Coronary artery (tissue), 2 donors: ENCODE data around the gene TGFB3.
"Not testable (repeated sequence)": the region's sequence is repeated elsewhere in the genome, so short reads cannot be mapped to it uniquely, and the experiment has no call there.

ENCODE experiments used
- DNase-seq: peaks from one replicate; pipeline ENCODE4 v3.0.0-alpha.2; 2017; ENCODE audit warnings: low spot score
- H3K27ac ChIP-seq, 2 donors: fragments of 200-600 bp; sonication (generic); one replicate each; pipeline ENCODE4 v1.5.1; 2016 to 2019
- H3K4me3 ChIP-seq: fragments of 200-600 bp; sonication (generic); 2 replicates; pipeline ENCODE4 v1.5.1; 2016; ENCODE audit warnings: mild to moderate bottlenecking, moderate library complexity
- CTCF ChIP-seq: fragments of 200-600 bp; sonication (generic); IDR thresholded peaks from one replicate; pipeline ENCODE4 v1.5.1; 2019; ENCODE audit warnings: antibody characterized with exemption

Gene TGFB3

DNA sequence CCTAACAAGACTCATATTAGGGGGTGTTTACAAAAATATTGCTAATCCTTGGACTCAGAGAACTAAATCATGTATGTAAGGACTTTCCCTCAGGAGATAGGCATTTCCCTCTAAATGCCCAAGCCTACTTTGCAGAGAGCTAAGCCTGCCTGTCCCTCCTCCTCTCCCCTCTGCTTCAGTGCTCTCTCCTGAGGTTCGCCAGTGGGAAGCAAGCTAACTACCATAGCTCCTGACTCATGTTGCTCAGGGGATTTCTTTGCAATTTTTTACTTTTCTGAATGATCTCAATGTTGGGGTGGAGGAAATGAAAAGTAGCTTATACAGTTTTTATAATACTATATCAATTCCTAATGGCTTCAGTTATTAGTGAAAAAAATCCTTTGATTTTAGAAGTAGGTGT, 33.4 kb upstream of the TGFB3 start:
- TF ChIP-seq CTCF = no peak
- no peak for DNase-seq
- Histone ChIP-seq H3K27ac (peak overlapping the region in 1 of 2 donors; percentile 87), H3K4me3 (no peak overlapping the region)

DNA sequence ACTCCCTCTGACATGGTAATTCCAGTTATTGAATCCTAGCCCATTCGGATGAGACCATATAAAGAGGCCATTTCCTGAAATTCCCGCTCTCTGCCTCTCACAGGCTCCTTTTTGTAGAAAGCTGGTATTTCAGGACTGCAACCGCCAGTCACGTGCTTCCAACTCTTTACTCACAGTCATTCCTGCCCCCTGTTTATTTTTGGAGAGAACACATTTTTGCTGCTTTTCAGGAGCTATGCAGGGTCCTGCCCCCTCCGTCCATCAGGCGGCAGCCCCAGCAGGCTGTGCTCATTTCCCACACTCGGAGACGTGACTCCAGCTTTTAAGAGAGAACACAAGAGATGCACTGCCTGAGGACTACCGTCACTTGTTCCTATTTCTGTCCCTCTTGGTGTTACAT, 30.6 kb upstream of the TGFB3 start:
- no peak for TF ChIP-seq CTCF
- H3K4me3 ChIP-seq = no peak overlapping the region
- peak; percentile 93 for DNase-seq
- peak overlapping the region; percentile 86 to 87 for H3K27ac ChIP-seq

GRCh38 chr14:76011930-76012329, 30.1 kb upstream of the TGFB3 start:
- Histone ChIP-seq H3K4me3 (no peak overlapping the region), H3K27ac (peak overlapping the region; percentile 86 to 87)
- no peak for DNase-seq
- no peak for TF ChIP-seq CTCF

GRCh38 chr14:76009627-76010026, 27.8 kb upstream of the TGFB3 start:
- not testable (repeated sequence) for DNase-seq, H3K4me3 ChIP-seq, H3K27ac ChIP-seq

DNA sequence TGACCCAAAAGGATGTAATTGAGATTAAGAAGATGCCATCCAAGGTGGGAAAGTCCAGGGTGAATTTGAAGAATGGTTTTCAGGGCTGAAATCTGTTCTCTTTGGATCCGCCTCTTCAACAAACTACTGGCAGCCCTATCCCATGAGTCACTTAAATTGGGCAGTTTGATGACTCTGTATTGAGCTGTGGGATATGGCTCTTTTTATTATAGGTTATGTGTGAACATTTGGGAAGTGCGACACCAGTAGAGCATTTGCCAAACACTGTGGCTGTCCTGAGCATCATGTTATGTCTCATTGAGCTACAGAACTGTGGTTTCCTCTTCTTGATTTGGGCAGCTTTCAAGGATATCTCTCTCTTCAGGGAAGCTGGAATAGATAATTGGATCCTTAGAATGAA, 26.1 kb upstream of the TGFB3 start:
- Histone ChIP-seq H3K27ac (no peak overlapping the region), H3K4me3 (no peak overlapping the region)
- no peak for DNase-seq
- no peak for TF ChIP-seq CTCF

DNA sequence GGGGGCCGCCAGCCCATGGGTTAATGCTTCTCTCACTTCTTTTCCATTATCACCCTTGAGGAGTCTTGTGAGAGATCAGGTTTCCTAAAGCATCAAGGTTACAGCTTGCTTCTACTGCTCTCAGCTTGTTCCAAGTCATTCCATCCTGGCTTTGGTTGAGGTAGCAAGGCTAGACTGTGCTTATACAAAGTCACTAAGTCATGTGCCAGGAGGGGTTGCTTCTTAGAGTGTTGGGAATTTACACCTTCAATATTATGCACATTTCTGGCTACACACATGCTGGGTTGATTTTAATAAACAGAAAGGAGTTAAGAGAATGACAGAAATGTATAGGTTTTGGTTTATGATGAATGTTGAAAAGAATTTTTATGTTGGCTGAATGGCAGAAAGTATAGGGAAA, 25.6 kb upstream of the TGFB3 start:
- Histone ChIP-seq H3K27ac (no peak overlapping the region), H3K4me3 (no peak overlapping the region)
- DNase-seq = no peak
- TF ChIP-seq CTCF = no peak

GRCh38 chr14:76006253-76006652, 24.5 kb upstream of the TGFB3 start:
- H3K4me3 ChIP-seq = no peak overlapping the region
- DNase-seq = no peak
- no peak overlapping the region for H3K27ac ChIP-seq
- no peak for TF ChIP-seq CTCF

GRCh38 chr14:76002383-76002782, 20.6 kb upstream of the TGFB3 start:
- DNase-seq = no peak
- Histone ChIP-seq H3K27ac (peak overlapping the region in 1 of 2 donors; percentile 43), H3K4me3 (no peak overlapping the region)
- no peak for TF ChIP-seq CTCF
